Neural cell (in vitro differentiated cells): ENCODE results near the gene SLC9A3. TPM values are rescaled to one million over a fixed set of nuclear protein-coding genes. Genes with fewer than 3 reads are reported as not detected.

Experiments
- H2AFZ ChIP-seq: fragments of 200-600, 300-800 bp; sonication (generic), shearing (Covaris generic); 2 replicates; pipeline ENCODE4 v1.6.0; 2014; ENCODE audit warnings: low read depth, mild to moderate bottlenecking, antibody characterized with exemption, low read length, moderate library complexity
- H3F3A ChIP-seq: fragments of 200-600 bp; shearing (Covaris generic); 2 replicates; pipeline ENCODE4 v1.6.1; 2016; ENCODE audit warnings: mild to moderate bottlenecking, moderate library complexity, mixed read lengths, antibody characterized with exemption, low read length; ENCODE audit not compliant: insufficient read depth, poor library complexity, severe bottlenecking
- H3K27ac ChIP-seq: fragments of 200-600, 300-800 bp; sonication (generic), shearing (Covaris generic); 2 replicates; pipeline ENCODE4 v1.5.1; 2014; ENCODE audit warnings: mild to moderate bottlenecking, low read length, moderate library complexity
- H3K27me3 ChIP-seq: fragments of 300-800, 200-600 bp; sonication (generic), shearing (Covaris generic); 2 replicates; pipeline ENCODE4 v1.6.0; 2014; ENCODE audit warnings: mild to moderate bottlenecking, low read depth, low read length, moderate library complexity; ENCODE audit not compliant: insufficient read depth
- H3K36me3 ChIP-seq: fragments of 300-800, 200-600 bp; sonication (generic), shearing (Covaris generic); 2 replicates; pipeline ENCODE4 v1.5.1; 2014; ENCODE audit warnings: mild to moderate bottlenecking, antibody characterized with exemption, low read length, moderate library complexity; ENCODE audit not compliant: insufficient read depth
- H3K4me2 ChIP-seq: fragments of 300-800, 200-600 bp; sonication (generic), shearing (Covaris generic); 2 replicates; pipeline ENCODE4 v1.6.0; 2014; ENCODE audit warnings: mild to moderate bottlenecking, low read length
- H3K4me3 ChIP-seq: fragments of 300-800, 200-600 bp; sonication (generic), shearing (Covaris generic); 2 replicates; pipeline ENCODE4 v1.5.1; 2014; ENCODE audit warnings: mild to moderate bottlenecking, low read length, moderate library complexity
- H3K79me2 ChIP-seq: fragments of 200-600 bp; shearing (Covaris generic); replicated peaks from 2 replicates; pipeline ENCODE4 v1.6.0; 2014; ENCODE audit warnings: mild to moderate bottlenecking, low read length, moderate library complexity; ENCODE audit not compliant: insufficient read depth
- H3K9ac ChIP-seq: fragments of 300-800, 200-600 bp; sonication (generic), shearing (Covaris generic); 2 replicates; pipeline ENCODE4 v1.6.1; 2016; ENCODE audit warnings: mild to moderate bottlenecking, low read length, mixed read lengths
- H3K9me2 ChIP-seq: fragments of 200-600 bp; shearing (Covaris generic); 2 replicates; pipeline ENCODE4 v1.6.1; 2016; ENCODE audit warnings: mild to moderate bottlenecking, low read length, mixed read lengths; ENCODE audit not compliant: insufficient read depth
- H3K9me3 ChIP-seq: fragments of 200-600, 300-800 bp; sonication (generic), shearing (Covaris generic); 2 replicates; pipeline ENCODE4 v1.6.1; 2016; ENCODE audit warnings: mild to moderate bottlenecking, mixed run types, low read length, moderate library complexity, mixed read lengths
- H4K20me1 ChIP-seq: fragments of 200-600 bp; shearing (Covaris generic); 2 replicates; pipeline ENCODE4 v1.6.1; 2016; ENCODE audit warnings: mild to moderate bottlenecking, mixed run types; ENCODE audit not compliant: insufficient read depth
- EP300 ChIP-seq: fragments of 450-650 bp; conservative IDR thresholded peaks from 2 replicates; pipeline ENCODE4 v1.6.1; 2014; ENCODE audit warnings: antibody characterized with exemption, mild to moderate bottlenecking, moderate library complexity; ENCODE audit not compliant: poor library complexity, severe bottlenecking
- EZH2 ChIP-seq: fragments of 200-600, 300-800 bp; shearing (Covaris generic), sonication (generic); IDR thresholded peaks from 2 replicates; pipeline ENCODE4 v1.6.1; 2014; ENCODE audit warnings: antibody characterized with exemption, low read length, borderline replicate concordance, mild to moderate bottlenecking; ENCODE audit not compliant: insufficient read depth, poor library complexity, severe bottlenecking
- MXI1 ChIP-seq: fragments of 450-650 bp; conservative IDR thresholded peaks from 2 replicates; pipeline ENCODE4 v1.6.1; 2014; ENCODE audit warnings: antibody characterized with exemption, mild to moderate bottlenecking; ENCODE audit not compliant: poor library complexity, severe bottlenecking
- POLR2AphosphoS5 ChIP-seq: IDR thresholded peaks from 2 replicates; pipeline ENCODE4 v1.6.1; 2012
- RAD21 ChIP-seq: fragments of 450-650 bp; conservative IDR thresholded peaks from 2 replicates; pipeline ENCODE4 v1.6.1; 2014; ENCODE audit warnings: antibody characterized with exemption, mild to moderate bottlenecking, moderate library complexity
- SMC3 ChIP-seq: fragments of 450-650 bp; conservative IDR thresholded peaks from 2 replicates; pipeline ENCODE4 v1.6.1; 2014; ENCODE audit warnings: antibody characterized with exemption, mild to moderate bottlenecking, moderate library complexity; ENCODE audit not compliant: poor library complexity
- TAF1 ChIP-seq: IDR thresholded peaks from 2 replicates; pipeline ENCODE4 v1.6.1; 2012; ENCODE audit warnings: low read depth
- polyA plus RNA-seq: library from polyadenylated mRNA; depleted of rRNA; stranded (reverse); fragments of >200 nt; gene quantifications from 2 replicates; pipeline ENCODE4 v1.2.3, GENCODE V29; 2014
- TF ChIP-seq, protein P1 (sequence below): fragments of 450-650 bp; IDR thresholded peaks from 2 replicates; pipeline ENCODE4 v1.5.1; 2014; ENCODE audit warnings: antibody characterized with exemption, mild to moderate bottlenecking, moderate library complexity; ENCODE audit not compliant: poor library complexity, severe bottlenecking

Gene SLC9A3
- polyA plus RNA-seq, 1 donor from 2014 or later, result 4.0 TPM

DNA sequence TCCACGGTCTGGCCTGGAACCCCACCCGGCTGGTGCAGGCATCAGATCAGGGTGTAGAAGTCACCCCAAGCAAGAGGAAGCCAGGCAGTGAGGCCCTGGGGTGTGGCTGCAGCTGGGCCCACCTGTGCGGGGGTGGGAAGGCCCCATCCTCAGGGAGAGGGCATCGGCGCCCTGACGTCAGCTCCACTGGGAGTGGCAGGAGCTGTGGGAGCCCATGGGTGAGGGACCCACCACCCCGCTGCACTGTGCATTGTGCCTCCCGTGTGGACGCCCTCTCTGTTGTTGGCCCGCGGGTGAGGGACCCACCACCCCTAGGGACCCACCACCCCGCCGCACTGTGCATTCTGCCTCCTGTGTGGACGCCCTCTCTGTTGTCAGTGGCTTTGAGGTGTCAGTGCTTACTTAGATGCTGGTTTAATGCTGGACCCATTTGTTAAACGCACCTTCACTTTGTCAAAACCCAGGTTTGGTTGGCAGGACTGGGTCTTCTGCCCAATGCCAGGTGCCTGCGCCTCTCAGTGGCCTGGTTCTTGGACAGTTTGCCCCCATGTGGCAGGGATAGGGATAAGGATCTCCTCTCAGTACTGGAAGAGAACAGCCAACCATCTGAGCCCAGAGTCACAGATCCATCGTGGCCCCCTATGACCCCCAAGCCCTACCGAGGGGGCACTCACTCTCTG, 88.1 kb downstream of the SLC9A3 start:
- Histone ChIP-seq H2AFZ (no peak overlapping the region), H3K4me2 (no peak overlapping the region), H3K27me3 (no peaks in the 10 kb centered on the region), H3K4me3 (no peak overlapping the region), H3F3A (no peaks in the 10 kb centered on the region), H3K79me2 (no peaks in the 10 kb centered on the region), H3K9me2 (no peaks in the 10 kb centered on the region), H3K27ac (no peak overlapping the region), H4K20me1 (no peaks in the 10 kb centered on the region), H3K9ac (no peak overlapping the region), H3K36me3 (no peaks in the 10 kb centered on the region), H3K9me3 (no peaks in the 10 kb centered on the region)
- TF ChIP-seq, protein P1, sequence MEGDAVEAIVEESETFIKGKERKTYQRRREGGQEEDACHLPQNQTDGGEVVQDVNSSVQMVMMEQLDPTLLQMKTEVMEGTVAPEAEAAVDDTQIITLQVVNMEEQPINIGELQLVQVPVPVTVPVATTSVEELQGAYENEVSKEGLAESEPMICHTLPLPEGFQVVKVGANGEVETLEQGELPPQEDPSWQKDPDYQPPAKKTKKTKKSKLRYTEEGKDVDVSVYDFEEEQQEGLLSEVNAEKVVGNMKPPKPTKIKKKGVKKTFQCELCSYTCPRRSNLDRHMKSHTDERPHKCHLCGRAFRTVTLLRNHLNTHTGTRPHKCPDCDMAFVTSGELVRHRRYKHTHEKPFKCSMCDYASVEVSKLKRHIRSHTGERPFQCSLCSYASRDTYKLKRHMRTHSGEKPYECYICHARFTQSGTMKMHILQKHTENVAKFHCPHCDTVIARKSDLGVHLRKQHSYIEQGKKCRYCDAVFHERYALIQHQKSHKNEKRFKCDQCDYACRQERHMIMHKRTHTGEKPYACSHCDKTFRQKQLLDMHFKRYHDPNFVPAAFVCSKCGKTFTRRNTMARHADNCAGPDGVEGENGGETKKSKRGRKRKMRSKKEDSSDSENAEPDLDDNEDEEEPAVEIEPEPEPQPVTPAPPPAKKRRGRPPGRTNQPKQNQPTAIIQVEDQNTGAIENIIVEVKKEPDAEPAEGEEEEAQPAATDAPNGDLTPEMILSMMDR, result no peak
- no peak for TF ChIP-seq SMC3
- no peak for TF ChIP-seq EP300
- TF ChIP-seq RAD21, result no peak
- TF ChIP-seq EZH2, result no peak
- no peak for TF ChIP-seq POLR2AphosphoS5

DNA sequence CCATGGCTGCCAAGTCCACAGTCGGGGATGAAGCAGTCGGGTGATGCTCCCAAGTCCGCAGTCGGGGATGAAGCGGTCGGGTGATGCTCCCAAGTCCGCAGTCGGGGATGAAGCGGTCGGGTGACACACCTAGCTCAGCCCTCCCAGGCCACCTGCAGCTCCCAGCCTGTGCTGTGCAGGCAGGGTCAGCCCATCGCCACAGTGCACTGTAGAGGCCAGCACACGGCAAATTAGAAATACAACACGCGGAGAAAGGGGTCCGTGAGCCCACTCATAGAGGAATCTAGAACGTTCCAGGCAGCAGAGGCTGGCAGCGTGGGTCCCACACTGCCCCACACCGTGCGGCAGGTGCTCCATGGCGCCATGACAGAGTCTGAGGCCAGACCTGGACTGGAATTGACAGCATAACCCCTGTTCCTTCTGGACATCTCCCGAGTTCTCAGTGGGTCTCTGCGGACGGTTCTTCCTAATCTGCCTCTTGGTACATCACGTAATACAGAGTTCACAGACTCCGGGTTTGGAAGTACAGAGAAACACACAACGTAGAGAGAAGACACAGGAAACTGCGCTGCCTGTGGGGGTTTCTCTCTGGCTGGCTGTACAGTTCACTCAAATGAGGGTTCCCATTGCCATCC, 89.0 kb downstream of the SLC9A3 start:
- Histone ChIP-seq H3K27me3 (no peaks in the 10 kb centered on the region), H2AFZ (no peak overlapping the region)

More for the DNA sequence above, 89.0 kb downstream of the SLC9A3 start:
- H3F3A ChIP-seq, result no peaks in the 10 kb centered on the region
- H3K4me2 ChIP-seq, result no peak overlapping the region
- TF ChIP-seq, protein P1, result no peak
- TF ChIP-seq SMC3 (no peak), RAD21 (no peak), POLR2AphosphoS5 (no peak), TAF1 (no peak), EZH2 (no peak), EP300 (no peak), MXI1 (no peak)
- no peaks in the 10 kb centered on the region for H3K9me3 ChIP-seq
- no peaks in the 10 kb centered on the region for H3K9me2 ChIP-seq
- no peak overlapping the region for H3K27ac ChIP-seq
- no peaks in the 10 kb centered on the region for H3K79me2 ChIP-seq
- H4K20me1 ChIP-seq, result no peaks in the 10 kb centered on the region
- H3K9ac ChIP-seq, result no peak overlapping the region
- no peaks in the 10 kb centered on the region for H3K36me3 ChIP-seq
- H3K4me3 ChIP-seq, result no peak overlapping the region
